Measurements from ENCODE around the gene CTSD.

DNA sequence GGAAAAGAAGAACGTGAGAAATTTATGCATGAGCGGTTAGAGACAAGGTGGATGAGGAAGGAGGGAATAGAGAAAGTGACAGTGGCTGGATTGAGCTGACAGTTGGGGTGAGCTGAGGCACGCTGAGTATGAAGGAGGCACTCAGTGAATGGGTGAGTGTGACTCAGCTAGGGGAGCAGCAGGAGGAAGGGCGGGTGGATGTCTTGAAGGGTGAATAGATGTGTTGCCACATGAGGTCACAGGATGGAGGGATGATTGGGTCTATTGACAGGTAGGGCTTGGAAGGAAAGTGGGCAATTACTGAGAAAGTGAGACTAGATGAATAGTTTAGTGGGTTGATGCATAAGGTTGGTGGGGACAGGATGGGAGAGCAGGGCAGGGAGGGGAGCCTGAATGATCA lies 21.4 kb downstream of the CTSD start:
- TF ChIP-seq CTCF (IDR thresholded peaks at IDR 0.05): no peak
- no peak for TF ChIP-seq POLR2A (IDR thresholded peaks at IDR 0.05)
- no peak for TF ChIP-seq EP300 (IDR thresholded peaks at IDR 0.05)
